HCT116 (cell line): ENCODE data around the gene HCRTR2. TPM values are rescaled to one million over a fixed set of nuclear protein-coding genes. Genes with fewer than 3 reads are reported as not detected.

Source experiments
- ATAC-seq: fragments of 200-7000 bp; cut with Tn5 transposase; 2 replicates; pipeline ENCODE4 v1.9.1; 2020; ENCODE audit warnings: mild to moderate bottlenecking, moderate library complexity
- BruUV-seq: library from RNA; stranded (reverse); fragments of 400-500 nt; replicated peaks from 2 replicates; lab custom pipeline; 2021; lab: Mats Ljungman, UMichigan
- CTCF ChIA-PET: fragments of 300-600 bp; sonication (Branson Sonifier 250); formaldehyde crosslinking; loops from one replicate; lab custom pipeline; 2021; ENCODE audit warnings: antibody characterized with exemption; lab: Charles Lee
- POLR2A ChIA-PET: fragments of 300-600, 350-600 bp; sonication (Branson Sonifier 250); formaldehyde crosslinking; loops from one replicate; lab custom pipeline; 2021; ENCODE audit warnings: antibody characterized with exemption; lab: Charles Lee
- RAD21 ChIA-PET, 2 experiments: fragments of 300-600 bp; sonication (Branson Sonifier 250); formaldehyde crosslinking; loops; one replicate each; lab custom pipeline; 2023; ENCODE audit warnings: low total read pairs in 2 of 2; ENCODE audit not compliant: uncharacterized antibody in 2 of 2, unreplicated experiment in 2 of 2, low non-redundant PET in 1 of 2; lab: Charles Lee
- DNase-seq: peaks from one replicate; pipeline ENCODE4 v3.0.0-alpha.2; 2010; ENCODE audit warnings: low read depth, low spot score
- H2AFZ ChIP-seq: fragments of 200-600 bp; shearing (Covaris generic), sonication (generic); 2 replicates; pipeline ENCODE4 v1.6.1; 2017; ENCODE audit warnings: low read depth, mixed run types, mixed read lengths, antibody characterized with exemption, low read length; ENCODE audit not compliant: poor library complexity, severe bottlenecking
- H3K27ac ChIP-seq: 2 replicates; pipeline ENCODE4 v1.5.1; 2012; ENCODE audit warnings: low read depth, low read length
- H3K27me3 ChIP-seq: fragments of 200-600 bp; sonication (generic); 2 replicates; pipeline ENCODE4 v1.6.1; 2016; ENCODE audit warnings: mixed run types, low read length, mixed read lengths; ENCODE audit not compliant: insufficient read depth
- H3K36me3 ChIP-seq, 2 experiments: fragments of 200-500 bp in 1 of 2; fragments of 200-600 bp in 1 of 2; sonication (Bioruptor generic) in 1 of 2; sonication (generic) in 1 of 2; 2 replicates each; pipeline versions ENCODE4 v1.5.1 to v1.6.1; 2014 to 2016; ENCODE audit warnings: low read length in 2 of 2, inconsistent platforms in 1 of 2, mixed read lengths in 1 of 2, mixed run types in 1 of 2; ENCODE audit not compliant: insufficient read depth in 2 of 2, control insufficient read depth in 1 of 2
- H3K4me1 ChIP-seq, 2 experiments: fragments of 200-600 bp in 1 of 2; sonication (generic) in 1 of 2; 2 replicates each; pipeline versions ENCODE4 v1.5.1 to v1.6.1; 2012 to 2017; ENCODE audit warnings: low read length in 2 of 2, inconsistent platforms in 1 of 2, mild to moderate bottlenecking in 1 of 2, mixed read lengths in 1 of 2, mixed run types in 1 of 2, moderate library complexity in 1 of 2; ENCODE audit not compliant: insufficient read depth in 2 of 2, control insufficient read depth in 1 of 2
- H3K4me2 ChIP-seq: fragments of 200-600 bp; sonication (generic); 2 replicates; pipeline ENCODE4 v1.6.1; 2017; ENCODE audit warnings: mixed run types, low read length, mixed read lengths
- H3K4me3 ChIP-seq, 2 experiments: fragments of 200-600 bp in 1 of 2; sonication (generic) in 1 of 2; replicated peaks in 1 of 2; 2 replicates each; pipeline ENCODE4 v1.5.1; 2011 to 2016; ENCODE audit warnings: low read length in 2 of 2, control low read depth in 1 of 2, low read depth in 1 of 2, mild to moderate bottlenecking in 1 of 2, mixed read lengths in 1 of 2, mixed run types in 1 of 2
- H3K79me2 ChIP-seq: fragments of 200-600 bp; sonication (generic); 2 replicates; pipeline ENCODE4 v1.6.1; 2017; ENCODE audit warnings: mild to moderate bottlenecking, mixed run types, low read length, moderate library complexity, mixed read lengths; ENCODE audit not compliant: insufficient read depth
- H3K9ac ChIP-seq: fragments of 200-600 bp; sonication (generic); 2 replicates; pipeline ENCODE4 v1.6.1; 2016; ENCODE audit warnings: low read length, mixed read lengths
- H3K9me2 ChIP-seq: fragments of 200-600 bp; sonication (generic), shearing (Covaris generic); 2 replicates; pipeline ENCODE4 v1.6.1; 2017; ENCODE audit warnings: mixed run types, mild to moderate bottlenecking, moderate library complexity; ENCODE audit not compliant: insufficient read depth
- H3K9me3 ChIP-seq, 2 experiments: fragments of 200-500 bp in 1 of 2; fragments of 200-600 bp in 1 of 2; sonication (Bioruptor generic) in 1 of 2; sonication (generic) in 1 of 2; 2 replicates each; pipeline ENCODE4 v1.6.1; 2014 to 2017; ENCODE audit warnings: low read length in 2 of 2, mixed read lengths in 2 of 2, inconsistent platforms in 1 of 2, low read depth in 1 of 2, mild to moderate bottlenecking in 1 of 2, mixed run types in 1 of 2, moderate library complexity in 1 of 2; ENCODE audit not compliant: control insufficient read depth in 1 of 2, insufficient read depth in 1 of 2
- H4K20me1 ChIP-seq: fragments of 200-600 bp; sonication (generic), shearing (Covaris generic); 2 replicates; pipeline ENCODE4 v1.6.1; 2017; ENCODE audit warnings: mixed run types, mild to moderate bottlenecking, moderate library complexity; ENCODE audit not compliant: insufficient read depth
- CBX3 ChIP-seq: IDR thresholded peaks from 2 replicates; pipeline ENCODE4 v1.6.1; 2012; ENCODE audit warnings: low read depth
- CEBPB ChIP-seq: IDR thresholded peaks from 2 replicates; pipeline ENCODE4 v1.6.1; 2012; ENCODE audit warnings: low read depth
- EGR1 ChIP-seq: IDR thresholded peaks from 2 replicates; pipeline ENCODE4 v1.6.1; 2012; ENCODE audit warnings: low read depth
- ELF1 ChIP-seq: IDR thresholded peaks from 2 replicates; pipeline ENCODE4 v1.6.1; 2012; ENCODE audit warnings: low read depth, borderline replicate concordance
- POLR2AphosphoS5 ChIP-seq: IDR thresholded peaks from 2 replicates; pipeline ENCODE4 v1.6.1; 2011; ENCODE audit warnings: mild to moderate bottlenecking, low read depth, low read length, moderate library complexity
- RAD21 ChIP-seq: IDR thresholded peaks from 2 replicates; pipeline ENCODE4 v1.6.1; 2012; ENCODE audit warnings: low read depth, mild to moderate bottlenecking
- TCF7L2 ChIP-seq: IDR thresholded peaks from 2 replicates; pipeline ENCODE4 v1.7.0; 2011; ENCODE audit warnings: borderline replicate concordance, inconsistent platforms; ENCODE audit not compliant: insufficient read depth, insufficient read length; ENCODE audit errors: extremely low read depth
- YY1 ChIP-seq: IDR thresholded peaks from 2 replicates; pipeline ENCODE4 v1.6.1; 2011; ENCODE audit warnings: low read length, low read depth, moderate library complexity, mild to moderate bottlenecking; ENCODE audit not compliant: insufficient replicate concordance; ENCODE audit errors: extremely low read depth
- ZFX ChIP-seq: fragments of 450-650 bp; IDR thresholded peaks from 2 replicates; pipeline ENCODE4 v1.6.1; 2017
- intact Hi-C: fragments of 100-400 bp; cut with micrococcal nuclease; formaldehyde crosslinking; loops from 2 replicates; pipeline ENCODE4 v1.10.0; 2022
- total RNA-seq: library from RNA; stranded (reverse); gene quantifications from one replicate; pipeline ENCODE4 v1.2.1, GENCODE V29; 2021; ENCODE audit not compliant: unreplicated experiment
- TF ChIP-seq, protein P1 (sequence below): IDR thresholded peaks from 2 replicates; pipeline ENCODE4 v1.6.1; 2012
- TF ChIP-seq, protein P2 (sequence below): IDR thresholded peaks from 2 replicates; pipeline ENCODE4 v1.6.1; 2012; ENCODE audit warnings: low read depth
- TF ChIP-seq, protein P3 (sequence below): IDR thresholded peaks from 2 replicates; pipeline ENCODE4 v1.6.1; 2011; ENCODE audit warnings: mild to moderate bottlenecking, low read length, moderate library complexity; ENCODE audit not compliant: insufficient replicate concordance; ENCODE audit errors: extremely low read depth

Gene HCRTR2
- total RNA-seq, 1 experiment from 2014 or later, result not detected

DNA sequence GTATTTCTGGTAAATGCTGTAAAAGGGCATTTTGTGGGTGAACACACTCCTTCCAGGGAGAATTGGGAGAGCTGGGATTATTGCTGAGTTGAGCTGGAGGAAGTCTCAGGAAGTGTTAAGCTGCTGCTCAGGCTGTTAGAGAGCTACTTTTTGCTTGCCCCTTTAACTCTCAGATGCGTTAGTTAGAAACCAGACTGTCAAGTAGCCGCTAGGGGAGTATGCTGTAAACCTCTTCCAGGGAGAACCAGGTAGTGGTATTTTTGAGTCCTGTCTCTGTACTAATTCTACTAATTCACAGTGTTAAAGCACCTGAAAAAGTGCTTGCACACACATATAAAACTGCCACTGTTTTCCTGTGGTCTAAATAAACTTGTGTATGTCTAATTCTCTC, 146.4 kb downstream of the HCRTR2 start:
- RAD21 ChIA-PET, result no interaction called here
- ATAC-seq, result no peak

More for the DNA sequence above, 146.4 kb downstream of the HCRTR2 start:
- peaks cover 34% of the 10 kb centered on the region for H3K27me3 ChIP-seq
- TF ChIP-seq, protein P1, sequence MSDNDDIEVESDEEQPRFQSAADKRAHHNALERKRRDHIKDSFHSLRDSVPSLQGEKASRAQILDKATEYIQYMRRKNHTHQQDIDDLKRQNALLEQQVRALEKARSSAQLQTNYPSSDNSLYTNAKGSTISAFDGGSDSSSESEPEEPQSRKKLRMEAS, result no peak
- TF ChIP-seq CEBPB (no peak), YY1 (no peak), POLR2AphosphoS5 (no peak), RAD21 (no peak), ZFX (no peak), EGR1 (no peak), ELF1 (no peak), TCF7L2 (no peak), CBX3 (no peak)
- TF ChIP-seq, protein P2, sequence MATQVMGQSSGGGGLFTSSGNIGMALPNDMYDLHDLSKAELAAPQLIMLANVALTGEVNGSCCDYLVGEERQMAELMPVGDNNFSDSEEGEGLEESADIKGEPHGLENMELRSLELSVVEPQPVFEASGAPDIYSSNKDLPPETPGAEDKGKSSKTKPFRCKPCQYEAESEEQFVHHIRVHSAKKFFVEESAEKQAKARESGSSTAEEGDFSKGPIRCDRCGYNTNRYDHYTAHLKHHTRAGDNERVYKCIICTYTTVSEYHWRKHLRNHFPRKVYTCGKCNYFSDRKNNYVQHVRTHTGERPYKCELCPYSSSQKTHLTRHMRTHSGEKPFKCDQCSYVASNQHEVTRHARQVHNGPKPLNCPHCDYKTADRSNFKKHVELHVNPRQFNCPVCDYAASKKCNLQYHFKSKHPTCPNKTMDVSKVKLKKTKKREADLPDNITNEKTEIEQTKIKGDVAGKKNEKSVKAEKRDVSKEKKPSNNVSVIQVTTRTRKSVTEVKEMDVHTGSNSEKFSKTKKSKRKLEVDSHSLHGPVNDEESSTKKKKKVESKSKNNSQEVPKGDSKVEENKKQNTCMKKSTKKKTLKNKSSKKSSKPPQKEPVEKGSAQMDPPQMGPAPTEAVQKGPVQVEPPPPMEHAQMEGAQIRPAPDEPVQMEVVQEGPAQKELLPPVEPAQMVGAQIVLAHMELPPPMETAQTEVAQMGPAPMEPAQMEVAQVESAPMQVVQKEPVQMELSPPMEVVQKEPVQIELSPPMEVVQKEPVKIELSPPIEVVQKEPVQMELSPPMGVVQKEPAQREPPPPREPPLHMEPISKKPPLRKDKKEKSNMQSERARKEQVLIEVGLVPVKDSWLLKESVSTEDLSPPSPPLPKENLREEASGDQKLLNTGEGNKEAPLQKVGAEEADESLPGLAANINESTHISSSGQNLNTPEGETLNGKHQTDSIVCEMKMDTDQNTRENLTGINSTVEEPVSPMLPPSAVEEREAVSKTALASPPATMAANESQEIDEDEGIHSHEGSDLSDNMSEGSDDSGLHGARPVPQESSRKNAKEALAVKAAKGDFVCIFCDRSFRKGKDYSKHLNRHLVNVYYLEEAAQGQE, result no peak
- TF ChIP-seq, protein P3, sequence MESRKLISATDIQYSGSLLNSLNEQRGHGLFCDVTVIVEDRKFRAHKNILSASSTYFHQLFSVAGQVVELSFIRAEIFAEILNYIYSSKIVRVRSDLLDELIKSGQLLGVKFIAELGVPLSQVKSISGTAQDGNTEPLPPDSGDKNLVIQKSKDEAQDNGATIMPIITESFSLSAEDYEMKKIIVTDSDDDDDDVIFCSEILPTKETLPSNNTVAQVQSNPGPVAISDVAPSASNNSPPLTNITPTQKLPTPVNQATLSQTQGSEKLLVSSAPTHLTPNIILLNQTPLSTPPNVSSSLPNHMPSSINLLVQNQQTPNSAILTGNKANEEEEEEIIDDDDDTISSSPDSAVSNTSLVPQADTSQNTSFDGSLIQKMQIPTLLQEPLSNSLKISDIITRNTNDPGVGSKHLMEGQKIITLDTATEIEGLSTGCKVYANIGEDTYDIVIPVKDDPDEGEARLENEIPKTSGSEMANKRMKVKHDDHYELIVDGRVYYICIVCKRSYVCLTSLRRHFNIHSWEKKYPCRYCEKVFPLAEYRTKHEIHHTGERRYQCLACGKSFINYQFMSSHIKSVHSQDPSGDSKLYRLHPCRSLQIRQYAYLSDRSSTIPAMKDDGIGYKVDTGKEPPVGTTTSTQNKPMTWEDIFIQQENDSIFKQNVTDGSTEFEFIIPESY, result no peak
- BruUV-seq, result no TSS peak
- no peak overlapping the region for H3K4me2 ChIP-seq
- no peak overlapping the region for H3K9ac ChIP-seq
- intact Hi-C loops, result no loop called here
- H3K4me1 ChIP-seq, result no peaks in the 10 kb centered on the region
- H3K27ac ChIP-seq, result no peak overlapping the region
- ChIA-PET POLR2A (no interaction called here), CTCF (interaction anchor here (0.9 kb wide), 1 partner anchor 31 kb away, joined by 3 read pairs; no protein-coding TSS in a partner anchor)
- no peak overlapping the region for H2AFZ ChIP-seq
- H3K9me2 ChIP-seq, result no peaks in the 10 kb centered on the region
- no peaks in the 10 kb centered on the region for H3K79me2 ChIP-seq
- no peak for DNase-seq
- no peaks in the 10 kb centered on the region for H4K20me1 ChIP-seq
- H3K36me3 ChIP-seq, result no peaks in the 10 kb centered on the region
- no peak overlapping the region for H3K4me3 ChIP-seq
- H3K9me3 ChIP-seq, result no peaks in the 10 kb centered on the region
